SK-N-SH (cell line): ENCODE measurements around the gene RBM45. TPM values are rescaled to one million over a fixed set of nuclear protein-coding genes. Genes with fewer than 3 reads are reported as not detected.

Source experiments
- CTCF ChIA-PET: fragments of 300-600, 350-600 bp; formaldehyde crosslinking; extraction: SDS; loops from one replicate; lab custom pipeline; 2021; lab: Yijun Ruan, JAX
- POLR2A ChIA-PET: fragments of 350-600 bp; sonication (Branson Sonifier 250); formaldehyde crosslinking; extraction: SDS; loops from one replicate; lab custom pipeline; 2020; ENCODE audit warnings: antibody characterized with exemption, inconsistent platforms; lab: Yijun Ruan, JAX
- DNase-seq: peaks from one replicate; pipeline ENCODE4 v3.0.0; 2012
- H2AFZ ChIP-seq: fragments of 200-600 bp; sonication (generic); 2 replicates; pipeline ENCODE4 v1.8.1; 2016; ENCODE audit warnings: antibody characterized with exemption, mild to moderate bottlenecking, low read depth
- H3F3A ChIP-seq: fragments of 200-600 bp; sonication (generic); replicated peaks from 2 replicates; pipeline ENCODE3; 2016; ENCODE audit warnings: antibody characterized with exemption, mild to moderate bottlenecking; ENCODE audit not compliant: insufficient read depth
- H3K27ac ChIP-seq, 2 experiments: fragments of 200-500 bp in 1 of 2; fragments of 200-600 bp in 1 of 2; sonication (Bioruptor generic) in 1 of 2; sonication (generic), shearing (Covaris generic) in 1 of 2; 2 replicates each; pipeline versions ENCODE4 v1.5.1 to v1.6.1; 2014 to 2016; ENCODE audit warnings: low read depth in 2 of 2, inconsistent platforms in 1 of 2, low read length in 1 of 2, mild to moderate bottlenecking in 1 of 2, mixed read lengths in 1 of 2
- H3K27me3 ChIP-seq: fragments of 200-600 bp; sonication (generic), shearing (Covaris generic); 2 replicates; pipeline ENCODE4 v1.6.1; 2016; ENCODE audit warnings: mixed run types; ENCODE audit not compliant: insufficient read depth
- H3K36me3 ChIP-seq, 2 experiments: fragments of 200-500 bp in 1 of 2; fragments of 200-600 bp in 1 of 2; sonication (Bioruptor generic) in 1 of 2; sonication (generic) in 1 of 2; replicated peaks in 1 of 2; 2 replicates each; pipeline versions ENCODE3 to v1.5.1; 2014 to 2016; ENCODE audit warnings: low read length in 1 of 2, mild to moderate bottlenecking in 1 of 2; ENCODE audit not compliant: insufficient read depth in 2 of 2, control insufficient read depth in 1 of 2
- H3K4me1 ChIP-seq, 2 experiments: fragments of 200-500 bp in 1 of 2; fragments of 200-600 bp in 1 of 2; sonication (Bioruptor generic) in 1 of 2; sonication (generic), shearing (Covaris generic) in 1 of 2; 2 replicates each; pipeline versions ENCODE4 v1.5.1 to v1.6.1; 2014 to 2016; ENCODE audit warnings: low read depth in 1 of 2, low read length in 1 of 2, mixed run types in 1 of 2; ENCODE audit not compliant: insufficient read depth in 2 of 2, control insufficient read depth in 1 of 2
- H3K4me2 ChIP-seq: fragments of 200-600 bp; sonication (generic), shearing (Covaris generic); 2 replicates; pipeline ENCODE4 v1.6.1; 2017; ENCODE audit warnings: mixed run types
- H3K4me3 ChIP-seq, 2 experiments: fragments of 200-500 bp in 1 of 2; fragments of 200-600 bp in 1 of 2; sonication (Bioruptor generic) in 1 of 2; sonication (generic), shearing (Covaris generic) in 1 of 2; 2 replicates each; pipeline versions ENCODE4 v1.5.1 to v1.8.1; 2014 to 2016; ENCODE audit warnings: low read depth in 2 of 2, inconsistent platforms in 1 of 2, low read length in 1 of 2, mild to moderate bottlenecking in 1 of 2, mixed read lengths in 1 of 2, moderate library complexity in 1 of 2
- H3K79me2 ChIP-seq: fragments of 200-600 bp; sonication (generic); 2 replicates; pipeline ENCODE4 v1.8.1; 2017; ENCODE audit warnings: mild to moderate bottlenecking; ENCODE audit not compliant: insufficient read depth
- H3K9ac ChIP-seq: fragments of 200-600 bp; sonication (generic); 2 replicates; pipeline ENCODE4 v1.6.1; 2017; ENCODE audit warnings: mixed run types
- H3K9me2 ChIP-seq: fragments of 200-600 bp; sonication (generic); 2 replicates; pipeline ENCODE4 v1.6.1; 2017; ENCODE audit warnings: mixed run types
- H3K9me3 ChIP-seq: fragments of 200-600 bp; sonication (generic); 2 replicates; pipeline ENCODE4 v1.6.1; 2017; ENCODE audit warnings: mixed run types, mild to moderate bottlenecking, moderate library complexity
- H4K20me1 ChIP-seq: fragments of 200-600 bp; sonication (generic); 2 replicates; pipeline ENCODE4 v1.6.1; 2017; ENCODE audit warnings: mild to moderate bottlenecking, mixed run types; ENCODE audit not compliant: insufficient read depth
- ELF1 ChIP-seq: IDR thresholded peaks from 2 replicates; pipeline ENCODE4 v1.4.0; 2012
- FOSL2 ChIP-seq: IDR thresholded peaks from 2 replicates; pipeline ENCODE4 v1.4.0; 2012; ENCODE audit warnings: low read depth, mild to moderate bottlenecking, moderate library complexity, borderline replicate concordance
- GATA2 ChIP-seq: sonication (generic); formaldehyde crosslinking; IDR thresholded peaks from 2 replicates; pipeline ENCODE4 v1.5.0; 2020; ENCODE audit warnings: mild to moderate bottlenecking, missing genetic modification reagents
- JUND ChIP-seq: IDR thresholded peaks from 2 replicates; pipeline ENCODE4 v1.4.0; 2012
- NFIC ChIP-seq: IDR thresholded peaks from 2 replicates; pipeline ENCODE4 v1.4.0; 2012; ENCODE audit warnings: borderline replicate concordance
- PBX3 ChIP-seq: IDR thresholded peaks from 2 replicates; pipeline ENCODE4; 2012
- RAD21 ChIP-seq: IDR thresholded peaks from 2 replicates; pipeline ENCODE4 v1.6.1; 2012; ENCODE audit warnings: mild to moderate bottlenecking, low read length
- REST ChIP-seq: IDR thresholded peaks from 2 replicates; pipeline ENCODE4 v1.6.1; 2012; ENCODE audit warnings: mild to moderate bottlenecking, low read depth, low read length, moderate library complexity
- RFX5 ChIP-seq: IDR thresholded peaks from 2 replicates; pipeline ENCODE4 v1.6.1; 2012; ENCODE audit warnings: mild to moderate bottlenecking, improper control_type of control experiment, low read length
- SIN3A ChIP-seq: IDR thresholded peaks from 2 replicates; pipeline ENCODE4 v1.6.1; 2012; ENCODE audit warnings: low read depth, mild to moderate bottlenecking, low read length, moderate library complexity, borderline replicate concordance
- SMC3 ChIP-seq: IDR thresholded peaks from 2 replicates; pipeline ENCODE4 v1.6.1; 2012; ENCODE audit warnings: low read depth, low read length, improper control_type of control experiment
- TEAD4 ChIP-seq: IDR thresholded peaks from 2 replicates; pipeline ENCODE4 v1.4.0; 2012; ENCODE audit warnings: mild to moderate bottlenecking, borderline replicate concordance; ENCODE audit not compliant: insufficient read depth
- USF1 ChIP-seq: IDR thresholded peaks from 2 replicates; pipeline ENCODE4 v1.4.0; 2012; ENCODE audit warnings: low read depth, borderline replicate concordance
- USF2 ChIP-seq: fragments of 150-350 bp; IDR thresholded peaks from 2 replicates; pipeline ENCODE4 v1.6.1; 2017; ENCODE audit warnings: antibody characterized with exemption, low read length, low read depth, borderline replicate concordance
- WGBS: methylation state at CpG from one replicate; pipeline ENCODE4 v1.1.6; 2017; ENCODE audit warnings: low lambda C conversion rate; 5-methylcytosine and 5-hydroxymethylcytosine counted together
- polyA plus RNA-seq, 3 experiments: library from polyadenylated mRNA; depleted of rRNA; stranded (reverse); fragments of >200 nt; gene quantifications; 2 replicates each; pipeline ENCODE4 v1.2.3, GENCODE V29; 2012

The RBM45 gene
- polyA plus RNA-seq, 1 of the 3 experiments (the other 2 are of a cell fraction): 7.0 TPM

- ChIA-PET CTCF (interaction anchor here (1.2 to 12.1 kb wide), 5 partner anchors 13 to 286 kb away, joined by 3 to 153 read pairs (median 5); partner anchors contain the start of gene RBM45), POLR2A (interaction anchor here (0.8 kb wide), 1 partner anchor 286 kb away, joined by 3 read pairs; no protein-coding TSS in a partner anchor)
- Histone ChIP-seq H3K9ac (no peak overlapping the region), H3K36me3 (peaks cover 50 to 60% of the 10 kb centered on the region in 2 experiments), H4K20me1 (no peaks in the 10 kb centered on the region), H3K9me3 (no peaks in the 10 kb centered on the region), H3F3A (no peaks in the 10 kb centered on the region), H3K4me1 (no peaks in the 10 kb centered on the region), H3K79me2 (no peaks in the 10 kb centered on the region), H3K27ac (no peak overlapping the region), H3K4me3 (no peak overlapping the region), H3K4me2 (no peak overlapping the region), H3K9me2 (no peaks in the 10 kb centered on the region), H3K27me3 (no peaks in the 10 kb centered on the region), H2AFZ (no peak overlapping the region)
- DNase-seq: no peak
- TF ChIP-seq PBX3 (no peak), REST (no peak), TEAD4 (no peak), RFX5 (no peak), ELF1 (no peak), FOSL2 (no peak), RAD21 (no peak)
- 95% methylated on average over 5 of the region's 5 CpGs for WGBS
Measured at GRCh38 chr2:178128836-178129630, 16.8 kb downstream of the RBM45 start.

- Histone ChIP-seq H3K4me2 (no peak overlapping the region), H3K27me3 (no peaks in the 10 kb centered on the region), H3K79me2 (no peaks in the 10 kb centered on the region), H3K4me1 (no peaks in the 10 kb centered on the region), H3K4me3 (no peak overlapping the region), H4K20me1 (no peaks in the 10 kb centered on the region), H3K9me3 (no peaks in the 10 kb centered on the region; the same call in 1 of the 2 replicates), H3K9ac (no peak overlapping the region), H2AFZ (no peak overlapping the region), H3K36me3 (peaks cover 17 to 27% of the 10 kb centered on the region in 2 experiments), H3K9me2 (no peaks in the 10 kb centered on the region; the same call in 1 of the 2 replicates), H3K27ac (no peak overlapping the region), H3F3A (no peaks in the 10 kb centered on the region)
- POLR2A ChIA-PET: no interaction called here
- CTCF ChIA-PET: interaction anchor here (1.3 to 2.3 kb wide), 5 partner anchors 10 to 283 kb away, joined by 3 to 8 read pairs (median 6); partner anchors contain the start of gene RBM45
- no peak for DNase-seq
- WGBS: 99% methylated on average over 5 of the region's 5 CpGs
- no peak for TF ChIP-seq USF2
- no peak for TF ChIP-seq SMC3
- no peak for TF ChIP-seq NFIC
- TF ChIP-seq REST: no peak
- no peak for TF ChIP-seq JUND
- TF ChIP-seq USF1: no peak
- TF ChIP-seq SIN3A: no peak
- TF ChIP-seq GATA2 (CRISPR knock-in tag): no peak
- no peak for TF ChIP-seq RFX5
- no peak for TF ChIP-seq ELF1
Measured at GRCh38 chr2:178136321-178137025, 24.2 kb downstream of the RBM45 start.
